HG02852 (cell line): Measurements from ENCODE around the gene ESRP2.

ENCODE experiments used
- ATAC-seq: cut with Tn5 transposase; IDR thresholded peaks from one replicate; pipeline ENCODE4 v1.9.1; 2021; ENCODE audit warnings: mild to moderate bottlenecking, moderate library complexity; ENCODE audit not compliant: unreplicated experiment

ESRP2 gene

GRCh38 chr16:68242085-68242484, 6.2 kb upstream of the ESRP2 start:
- ATAC-seq, result no peak

GRCh38 chr16:68238029-68238345, 2.1 kb upstream of the ESRP2 start:
- no peak for ATAC-seq

GRCh38 chr16:68237243-68238028, 1.5 kb upstream of the ESRP2 start:
- ATAC-seq, result peak; percentile 74

GRCh38 chr16:68236826-68237242, 907 bp upstream of the ESRP2 start:
- no peak for ATAC-seq

- ATAC-seq, result no peak
These were observed 354 bp upstream of the ESRP2 start for GRCh38 chr16:68236137-68236825.

GRCh38 chr16:68235108-68235886, 630 bp downstream of the ESRP2 start:
- no peak for ATAC-seq

GRCh38 chr16:68234188-68235107, 1.5 kb downstream of the ESRP2 start:
- no peak for ATAC-seq

- no peak for ATAC-seq
These were observed 2.1 kb downstream of the ESRP2 start for GRCh38 chr16:68233835-68234187.

GRCh38 chr16:68233085-68233834, 2.7 kb downstream of the ESRP2 start:
- ATAC-seq, result no peak

- no peak for ATAC-seq
These were observed 3.6 kb downstream of the ESRP2 start for GRCh38 chr16:68232335-68232734.

- no peak for ATAC-seq
These were observed 4.4 kb downstream of the ESRP2 start for GRCh38 chr16:68231384-68232136.

GRCh38 chr16:68230956-68231355, 5.0 kb downstream of the ESRP2 start:
- ATAC-seq, result no peak

GRCh38 chr16:68230176-68230571, 5.8 kb downstream of the ESRP2 start:
- ATAC-seq, result no peak

- no peak for ATAC-seq
These were observed 6.3 kb downstream of the ESRP2 start for GRCh38 chr16:68229431-68230175.

GRCh38 chr16:68228652-68229051, 7.3 kb downstream of the ESRP2 start:
- ATAC-seq, result no peak

- no peak for ATAC-seq
These were observed 7.9 kb downstream of the ESRP2 start for GRCh38 chr16:68227850-68228553.

- ATAC-seq, result no peak
These were observed 8.6 kb downstream of the ESRP2 start for GRCh38 chr16:68227183-68227793.

GRCh38 chr16:68226116-68226515, 9.8 kb downstream of the ESRP2 start:
- no peak for ATAC-seq
